HEK293 (cell line): ENCODE data around the gene TEX9.

Experiments
- ZNF132 ChIP-seq: fragments of 450-650 bp; formaldehyde crosslinking; IDR thresholded peaks from 2 replicates; pipeline ENCODE4 v1.5.1; 2017; ENCODE audit warnings: missing biosample characterization, missing genetic modification characterization, borderline replicate concordance
- TF ChIP-seq, protein P1 (sequence below): fragments of 450-650 bp; formaldehyde crosslinking; IDR thresholded peaks from 2 replicates; pipeline ENCODE4 v1.5.1; 2016; ENCODE audit warnings: missing biosample characterization, missing genetic modification characterization

DNA sequence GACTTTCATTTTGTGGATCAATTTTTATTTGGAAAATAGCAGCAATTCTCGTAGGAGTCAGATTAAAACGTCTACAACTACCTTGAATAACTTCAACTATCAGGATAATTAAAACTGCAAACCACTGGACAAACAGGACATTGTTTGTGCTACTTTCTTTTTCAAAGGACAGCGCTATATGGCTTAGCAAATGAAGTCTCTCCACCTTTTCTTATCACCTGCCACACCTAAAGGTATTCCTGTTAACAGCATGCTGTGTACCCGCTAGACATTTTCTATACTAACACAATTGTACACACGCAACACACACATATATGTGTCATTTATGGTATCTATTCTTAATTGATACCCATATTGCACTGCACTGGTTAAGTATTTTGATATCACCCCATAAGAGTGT lies 80.5 kb downstream of the TEX9 start:
- no peak for TF ChIP-seq ZNF132 (tag by site-specific recombination)
- TF ChIP-seq, protein P1, sequence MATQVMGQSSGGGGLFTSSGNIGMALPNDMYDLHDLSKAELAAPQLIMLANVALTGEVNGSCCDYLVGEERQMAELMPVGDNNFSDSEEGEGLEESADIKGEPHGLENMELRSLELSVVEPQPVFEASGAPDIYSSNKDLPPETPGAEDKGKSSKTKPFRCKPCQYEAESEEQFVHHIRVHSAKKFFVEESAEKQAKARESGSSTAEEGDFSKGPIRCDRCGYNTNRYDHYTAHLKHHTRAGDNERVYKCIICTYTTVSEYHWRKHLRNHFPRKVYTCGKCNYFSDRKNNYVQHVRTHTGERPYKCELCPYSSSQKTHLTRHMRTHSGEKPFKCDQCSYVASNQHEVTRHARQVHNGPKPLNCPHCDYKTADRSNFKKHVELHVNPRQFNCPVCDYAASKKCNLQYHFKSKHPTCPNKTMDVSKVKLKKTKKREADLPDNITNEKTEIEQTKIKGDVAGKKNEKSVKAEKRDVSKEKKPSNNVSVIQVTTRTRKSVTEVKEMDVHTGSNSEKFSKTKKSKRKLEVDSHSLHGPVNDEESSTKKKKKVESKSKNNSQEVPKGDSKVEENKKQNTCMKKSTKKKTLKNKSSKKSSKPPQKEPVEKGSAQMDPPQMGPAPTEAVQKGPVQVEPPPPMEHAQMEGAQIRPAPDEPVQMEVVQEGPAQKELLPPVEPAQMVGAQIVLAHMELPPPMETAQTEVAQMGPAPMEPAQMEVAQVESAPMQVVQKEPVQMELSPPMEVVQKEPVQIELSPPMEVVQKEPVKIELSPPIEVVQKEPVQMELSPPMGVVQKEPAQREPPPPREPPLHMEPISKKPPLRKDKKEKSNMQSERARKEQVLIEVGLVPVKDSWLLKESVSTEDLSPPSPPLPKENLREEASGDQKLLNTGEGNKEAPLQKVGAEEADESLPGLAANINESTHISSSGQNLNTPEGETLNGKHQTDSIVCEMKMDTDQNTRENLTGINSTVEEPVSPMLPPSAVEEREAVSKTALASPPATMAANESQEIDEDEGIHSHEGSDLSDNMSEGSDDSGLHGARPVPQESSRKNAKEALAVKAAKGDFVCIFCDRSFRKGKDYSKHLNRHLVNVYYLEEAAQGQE (tag by site-specific recombination) = no peak
